ENCODE data around the gene SNAPC5.
A peak's percentile ranks its signal among the peaks of the same experiment; 100 is the strongest.
"Not testable (repeated sequence)": the region's sequence is repeated elsewhere in the genome, so short reads cannot be mapped to it uniquely, and the experiment has no call there.

SNAPC5 gene, protein sequence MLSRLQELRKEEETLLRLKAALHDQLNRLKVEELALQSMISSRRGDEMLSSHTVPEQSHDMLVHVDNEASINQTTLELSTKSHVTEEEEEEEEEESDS

DNA sequence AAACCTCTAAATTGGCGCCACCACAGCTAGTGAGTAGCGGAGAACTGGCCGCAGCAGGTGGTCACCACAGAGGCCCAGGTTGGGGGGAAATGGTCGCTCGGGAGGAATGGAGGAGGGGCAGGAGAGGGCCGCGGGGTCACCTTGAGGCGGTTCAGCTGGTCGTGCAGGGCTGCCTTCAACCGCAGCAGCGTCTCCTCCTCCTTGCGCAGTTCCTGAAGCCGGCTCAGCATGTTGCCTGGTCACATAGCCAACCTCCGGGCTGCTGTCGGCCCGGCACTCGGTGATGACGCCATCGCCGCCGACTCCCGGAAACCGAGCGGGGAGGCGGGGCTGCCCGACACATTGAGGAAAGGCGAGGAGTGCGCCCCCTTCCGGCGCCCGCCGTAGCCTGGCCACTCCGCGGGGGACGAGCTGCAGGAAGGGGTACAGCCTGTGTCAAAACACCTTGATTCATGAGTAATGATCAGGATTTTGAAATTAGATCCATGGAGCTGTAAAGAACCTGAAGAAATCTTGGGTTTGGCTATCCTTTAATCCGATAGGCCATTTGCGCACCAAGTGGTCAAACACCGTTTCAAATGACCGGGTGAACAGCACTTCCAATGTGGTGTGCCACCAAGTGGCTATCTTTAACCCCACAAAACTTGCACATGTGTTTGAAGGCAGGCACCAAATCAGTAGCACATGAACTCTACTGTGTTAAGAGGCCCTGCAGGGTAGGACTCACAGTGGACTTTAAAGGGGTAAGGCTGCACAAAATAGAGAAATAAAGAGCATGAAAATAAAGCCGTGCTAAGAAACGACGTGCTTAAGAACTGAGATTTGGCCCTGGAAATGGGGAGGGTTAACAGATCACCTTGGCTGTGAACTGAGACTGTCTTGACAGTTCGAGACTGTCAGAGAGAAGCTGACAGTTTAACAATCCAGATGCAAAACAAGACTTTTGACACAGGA is at the start of gene SNAPC5:
Gene SNAPC5, minus strand, starts transcription at position 261 of the 954 bp plus-strand sequence. Its CDS starts 31 bp downstream, at position 230.
- DNase-seq: peak; percentile 99 to 100

DNA sequence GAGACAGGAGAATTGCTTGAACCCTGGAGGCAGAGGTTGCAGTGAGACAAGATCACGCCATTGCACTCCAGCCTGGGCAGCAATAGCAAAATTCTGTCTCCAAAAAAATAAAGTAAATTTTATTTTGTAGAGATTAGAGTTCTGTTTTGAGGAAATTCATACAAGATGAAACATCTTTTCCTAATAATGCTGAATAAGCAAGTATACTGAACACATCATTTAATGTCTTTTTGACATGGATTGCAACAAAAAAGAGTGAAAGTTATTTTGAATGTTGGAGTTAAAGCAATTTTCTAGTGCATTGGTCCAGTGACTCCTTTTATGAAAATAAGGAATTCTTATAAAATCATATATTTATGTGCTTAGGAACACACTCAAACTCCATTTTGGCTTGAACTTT is 47.7 kb upstream of the SNAPC5 start:
- DNase-seq: no peak

DNA sequence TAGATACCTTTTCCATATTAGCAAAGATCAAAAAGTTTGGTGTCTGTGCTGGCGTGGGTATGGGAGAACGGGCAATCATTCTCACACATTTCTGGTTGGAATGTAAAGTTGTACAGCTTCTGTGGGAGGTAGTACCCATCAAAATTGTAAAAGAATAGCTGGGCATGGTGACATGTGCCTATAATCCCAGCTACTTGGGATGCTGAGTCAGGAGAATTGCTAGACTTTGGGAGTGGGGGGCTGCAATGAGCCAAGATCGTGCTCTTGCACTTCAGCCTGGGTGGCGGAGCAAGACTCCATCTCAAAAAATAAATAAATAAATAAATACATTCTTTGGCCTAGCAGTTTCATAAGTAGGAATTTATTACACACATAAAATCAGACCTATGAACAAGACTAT is 45.3 kb upstream of the SNAPC5 start:
- DNase-seq: no peak

DNA sequence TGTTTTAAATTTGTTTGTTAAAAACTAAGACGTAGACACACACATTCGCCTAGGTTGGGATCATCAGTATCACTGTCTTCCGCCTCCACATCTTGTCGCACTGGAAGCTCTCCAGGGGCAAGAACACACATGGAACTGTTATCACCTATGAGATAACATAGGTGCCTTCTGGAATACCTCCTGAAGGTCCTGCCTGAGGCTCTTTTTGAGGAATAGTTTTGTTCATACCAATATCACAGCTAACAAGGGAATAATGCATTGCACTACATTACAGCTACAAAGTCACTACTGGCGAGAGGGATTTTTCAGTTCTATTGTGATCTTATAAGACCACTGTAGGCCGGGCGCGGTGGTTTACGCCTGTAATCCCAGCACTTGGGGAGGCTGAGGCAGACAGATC is 37.5 kb upstream of the SNAPC5 start:
- DNase-seq: no peak

DNA sequence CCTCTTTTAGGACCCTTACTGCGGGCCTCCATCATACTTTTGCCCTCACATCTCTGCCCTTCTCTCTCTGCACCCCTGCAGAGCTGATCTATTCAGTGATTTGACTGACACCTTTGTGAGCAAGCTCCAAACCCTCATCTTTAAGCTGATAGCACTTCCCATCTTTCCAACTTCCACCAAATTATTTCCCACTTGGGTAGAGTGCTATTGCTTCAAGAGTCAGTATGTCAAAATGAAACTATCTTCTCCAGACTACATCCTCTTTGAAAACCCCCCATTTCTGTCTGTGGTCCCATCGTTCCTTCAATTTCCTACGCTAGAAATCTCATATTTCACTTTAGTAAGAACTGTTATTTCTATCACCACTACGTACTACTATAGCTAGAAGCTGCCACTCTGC is 27.3 kb upstream of the SNAPC5 start:
- DNase-seq: no peak

DNA sequence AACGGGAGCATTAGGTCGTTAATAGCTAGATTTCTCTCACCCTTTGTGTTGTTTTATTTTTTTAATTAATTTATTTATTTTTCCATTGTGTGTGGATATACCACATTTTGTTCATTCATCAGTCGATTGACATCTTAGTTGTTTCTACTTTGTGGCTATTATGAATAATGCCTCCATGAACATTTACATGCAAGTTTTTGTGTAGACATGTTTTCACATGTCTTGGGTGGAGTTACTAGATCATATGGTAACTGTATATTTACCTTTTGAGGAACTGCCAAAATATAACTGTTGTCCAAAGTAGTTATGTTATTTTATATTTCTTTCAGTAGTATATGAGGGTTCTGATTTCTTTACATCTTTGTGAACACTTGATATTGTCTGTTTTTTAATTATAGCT is 26.4 kb upstream of the SNAPC5 start:
- no peak for DNase-seq

DNA sequence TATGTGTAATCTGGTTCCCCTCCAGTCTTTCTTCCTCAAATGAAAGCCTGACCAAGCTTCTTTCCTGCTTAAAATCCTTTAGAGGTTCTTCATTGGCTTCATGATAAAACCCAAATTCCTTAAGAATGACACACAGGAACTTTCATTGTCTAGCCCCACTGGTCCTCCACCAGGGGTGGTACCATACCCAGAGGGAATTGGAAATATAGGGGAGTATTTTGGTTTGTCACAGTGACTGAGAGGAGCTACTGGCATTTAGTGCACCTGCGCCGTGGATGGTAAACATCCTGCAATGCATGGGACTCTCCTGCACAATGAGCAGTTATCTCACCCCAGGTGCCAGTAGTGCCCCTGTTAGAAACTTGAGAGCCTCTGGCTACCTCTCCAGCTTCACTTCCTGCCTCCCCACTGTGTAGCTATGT is 18.4 kb upstream of the SNAPC5 start:
- no peak for DNase-seq

DNA sequence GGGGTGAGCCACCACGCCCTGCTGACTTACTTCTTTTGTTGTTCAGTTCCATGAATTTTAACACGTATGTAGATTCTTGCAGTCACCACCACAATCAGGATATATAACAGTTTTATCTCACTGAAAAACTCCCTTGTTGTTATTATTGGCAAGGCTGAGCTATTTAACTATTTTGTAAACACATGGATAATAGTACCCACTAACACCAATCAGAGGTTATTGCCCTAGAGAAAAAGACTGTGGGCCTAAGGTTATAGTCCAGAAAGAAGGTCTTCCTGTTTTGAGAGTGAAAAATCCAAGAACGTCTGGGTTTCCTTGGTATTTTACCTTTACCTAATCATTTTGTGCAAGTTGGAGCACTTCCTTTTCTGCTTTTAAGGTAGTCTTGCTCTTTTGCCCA is 17.0 kb upstream of the SNAPC5 start:
- DNase-seq: no peak

DNA sequence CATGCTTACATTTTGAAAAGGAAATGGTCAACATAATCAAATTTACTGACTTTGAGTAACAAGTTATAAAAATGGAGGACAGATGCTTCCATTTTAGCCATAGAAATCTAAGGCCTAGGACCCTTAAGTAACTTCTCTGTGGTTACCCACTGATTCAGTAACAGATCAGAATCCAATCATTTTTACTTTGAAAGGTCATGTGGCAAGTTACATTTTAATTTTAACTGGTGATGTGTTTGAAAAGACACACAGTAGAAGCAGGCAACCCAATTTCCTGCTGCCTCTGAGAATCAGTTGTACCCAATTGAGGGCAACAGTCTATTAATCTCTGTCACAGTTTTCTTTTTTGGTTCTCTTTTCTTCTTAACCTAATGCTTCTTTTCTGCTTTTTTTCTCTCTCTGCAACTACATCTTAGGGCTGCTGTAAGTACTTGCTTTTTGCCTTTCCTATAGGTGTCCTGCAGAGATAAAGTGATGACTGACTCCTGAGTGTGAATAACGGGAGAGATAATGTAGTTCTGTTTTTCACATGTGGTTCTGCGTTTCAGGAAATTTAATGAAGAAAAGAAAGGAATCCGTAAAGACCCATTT is 10.8 kb upstream of the SNAPC5 start:
- no peak for DNase-seq

DNA sequence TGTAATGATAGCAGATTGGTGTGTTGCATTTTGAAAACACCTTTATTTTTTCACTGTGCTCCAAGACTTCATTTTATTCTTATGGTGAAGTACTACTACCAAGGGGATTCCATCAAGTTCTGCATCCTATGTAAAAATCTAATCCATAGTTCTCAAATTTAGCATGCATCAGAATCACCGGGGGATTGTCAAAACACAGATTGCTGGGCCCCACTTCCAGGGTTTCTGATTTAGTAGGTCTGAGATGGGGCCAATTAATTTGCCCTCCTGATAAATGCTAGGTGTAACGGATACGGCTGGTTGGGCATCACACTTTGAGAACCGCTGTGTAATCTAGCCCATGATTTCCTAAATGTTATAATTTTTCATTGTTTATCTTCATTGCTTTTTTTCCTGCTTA is 8.3 kb upstream of the SNAPC5 start:
- no peak for DNase-seq

DNA sequence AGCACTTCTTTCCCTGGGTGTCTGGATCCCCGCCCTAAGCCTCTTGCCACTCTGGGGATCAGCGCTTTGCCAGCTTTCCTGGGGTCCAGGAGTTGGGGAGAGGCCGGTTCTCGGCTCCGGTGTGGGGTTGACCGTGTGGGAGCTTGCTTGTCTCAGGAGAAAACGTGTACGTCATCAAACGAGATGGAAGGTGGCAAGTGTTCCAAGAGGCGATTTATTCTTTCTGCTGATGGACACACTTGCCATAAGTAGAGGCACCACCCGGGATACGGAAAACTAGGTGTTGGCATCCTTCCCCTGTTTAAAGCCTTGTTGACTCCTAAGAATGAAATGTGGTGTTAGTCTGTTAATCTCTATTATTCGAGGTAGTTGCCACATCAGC is 7.9 kb upstream of the SNAPC5 start:
- no peak for DNase-seq

DNA sequence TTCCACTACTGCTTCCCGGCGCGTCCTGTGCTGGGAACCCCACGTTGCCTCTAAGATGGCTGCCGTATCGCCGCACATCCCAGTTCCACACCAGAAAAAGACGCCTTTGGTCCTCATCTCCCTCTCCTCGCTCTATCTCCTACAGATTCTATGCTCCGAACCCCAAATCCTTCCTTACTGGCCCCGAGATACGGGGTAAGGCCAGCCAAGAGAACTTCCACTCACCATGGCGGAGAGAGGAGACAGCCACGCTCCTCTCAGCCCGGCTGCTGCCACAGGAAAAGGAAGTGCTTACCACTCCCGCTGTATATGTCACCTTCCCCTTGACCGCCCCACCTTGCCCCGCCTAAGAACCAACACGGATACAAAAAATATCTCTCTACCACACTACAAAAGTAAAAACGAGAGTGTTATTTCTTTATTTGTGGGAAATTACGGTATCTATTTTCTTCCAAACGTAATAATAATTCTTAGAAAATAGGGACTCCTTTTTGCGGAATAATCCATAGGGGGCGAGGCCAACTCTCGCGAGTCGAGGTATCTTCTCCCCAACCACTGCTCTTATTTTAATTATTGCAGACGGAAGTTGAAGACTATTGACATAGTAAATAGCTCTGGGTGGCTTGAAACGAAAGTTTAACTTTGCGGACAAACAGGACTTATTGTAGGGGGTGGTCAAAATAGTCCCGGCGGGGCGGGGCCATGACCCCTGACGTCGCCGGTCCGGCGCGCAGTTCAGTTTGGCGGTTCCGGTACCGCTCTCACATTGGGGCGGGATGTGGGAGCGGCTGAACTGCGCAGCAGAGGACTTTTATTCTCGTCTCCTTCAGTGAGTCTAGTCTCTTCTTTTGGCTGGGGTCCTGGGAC is 7.2 kb upstream of the SNAPC5 start, which contains the start of the genes RPL4 and ZWILCH:
Gene RPL4, minus strand, starts transcription at position 293 of the 867 bp plus-strand sequence. Its CDS starts 65 bp downstream, at position 228.
Gene ZWILCH, plus strand, starts transcription at position 764 of the 867 bp plus-strand sequence. Its CDS starts 13 bp downstream, at position 777.
- DNase-seq: peak; percentile 86

DNA sequence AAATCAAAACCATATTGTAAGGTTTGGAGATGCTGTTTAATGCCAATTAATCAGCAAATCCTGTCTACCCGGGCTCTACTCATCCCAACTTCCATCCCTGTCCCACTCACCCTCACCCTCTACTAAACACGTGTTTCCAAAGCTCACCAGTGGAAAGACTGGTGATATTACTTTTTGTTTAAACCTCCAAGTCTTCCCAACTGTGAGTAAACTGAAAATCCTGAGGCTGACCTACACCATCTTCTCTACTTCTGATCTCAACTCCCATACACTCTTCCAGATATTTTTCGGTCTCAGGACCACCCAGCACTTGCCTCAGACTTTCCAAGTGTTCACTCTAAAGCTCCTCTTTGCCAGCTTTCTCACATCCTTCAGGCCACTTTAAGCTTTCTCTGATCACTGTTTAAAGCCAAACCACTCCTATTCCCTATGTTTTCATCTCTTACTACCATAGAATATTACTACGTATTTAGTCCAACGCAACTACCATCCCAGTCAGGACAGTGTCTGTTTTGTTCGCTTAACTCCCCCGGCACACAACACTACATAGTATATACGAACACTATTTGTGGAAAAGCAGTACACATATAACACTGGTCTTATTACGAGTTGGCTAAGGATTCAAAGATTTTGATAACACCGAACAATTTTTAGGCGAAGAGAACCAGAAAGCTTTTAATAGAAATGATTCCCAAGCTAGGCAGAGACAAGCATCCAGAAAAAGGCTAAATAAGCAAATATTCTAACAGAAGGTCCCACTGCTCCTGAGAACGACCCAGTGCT is 6.4 kb upstream of the SNAPC5 start:
- DNase-seq: no peak

DNA sequence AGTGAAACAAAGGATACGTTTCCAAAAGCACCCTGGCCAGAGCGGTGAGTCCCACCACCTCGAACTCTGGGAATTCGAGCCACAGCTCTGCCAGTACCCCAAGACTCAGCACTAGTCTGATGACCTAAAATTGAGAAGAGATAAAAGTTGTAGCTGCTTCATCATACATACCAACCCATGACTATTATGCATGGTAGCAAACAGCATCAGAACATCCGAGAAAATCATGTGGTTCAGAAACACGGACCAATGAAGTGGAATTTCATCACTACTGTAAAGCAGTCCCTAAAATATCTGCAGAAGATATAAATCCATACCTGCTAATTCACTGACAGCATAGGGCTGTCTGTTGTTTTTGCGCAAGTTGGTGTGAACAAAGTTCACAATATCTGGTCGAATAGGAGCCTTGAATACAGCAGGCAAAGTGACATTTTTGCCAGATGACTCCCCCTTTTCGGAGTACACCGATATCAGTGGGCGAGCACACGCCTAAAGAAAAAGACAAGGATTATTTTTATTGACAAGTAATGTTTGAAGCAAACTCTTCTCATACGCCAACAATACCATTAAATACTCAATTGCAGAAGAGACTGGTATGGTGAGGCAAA is 5.6 kb upstream of the SNAPC5 start:
- DNase-seq: not testable (repeated sequence)

DNA sequence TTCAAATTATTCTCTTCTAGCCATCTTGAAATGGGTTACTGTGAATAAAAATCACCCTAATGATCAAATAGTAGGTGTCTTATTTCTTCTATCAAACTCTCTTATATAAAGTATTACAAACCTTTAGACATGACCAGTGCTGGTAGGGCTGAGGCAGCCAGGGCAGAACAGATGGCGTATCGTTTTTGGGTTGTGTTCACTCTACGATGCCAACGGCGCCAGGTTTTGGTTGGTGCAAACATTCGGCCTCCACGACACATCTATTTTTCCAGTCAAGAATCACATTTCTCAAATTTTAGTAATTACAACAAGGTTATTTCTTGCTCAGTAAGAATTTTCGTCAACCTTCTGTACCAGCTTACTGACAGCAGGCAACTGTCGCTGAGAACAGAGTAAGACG is 4.9 kb upstream of the SNAPC5 start:
- no peak for DNase-seq

DNA sequence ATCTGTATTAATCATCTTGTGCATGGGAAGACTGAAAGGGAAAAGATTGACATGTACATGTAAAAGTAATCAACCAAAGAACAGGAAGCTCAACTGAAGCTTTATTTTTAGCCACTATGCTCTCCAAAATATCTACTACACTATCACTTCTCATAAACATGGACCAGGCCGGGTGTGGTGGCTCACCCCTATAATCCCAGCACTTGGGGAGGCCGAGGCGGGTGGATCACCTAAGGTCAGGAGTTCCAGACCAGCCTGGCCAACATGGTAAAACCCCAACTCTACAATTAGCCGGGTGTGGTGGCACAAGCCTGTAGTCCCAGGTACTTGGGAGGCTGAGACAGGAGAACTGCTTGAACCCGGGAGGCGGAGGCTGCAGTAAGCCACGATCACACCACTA is 2.8 kb upstream of the SNAPC5 start:
- not testable (repeated sequence) for DNase-seq

DNA sequence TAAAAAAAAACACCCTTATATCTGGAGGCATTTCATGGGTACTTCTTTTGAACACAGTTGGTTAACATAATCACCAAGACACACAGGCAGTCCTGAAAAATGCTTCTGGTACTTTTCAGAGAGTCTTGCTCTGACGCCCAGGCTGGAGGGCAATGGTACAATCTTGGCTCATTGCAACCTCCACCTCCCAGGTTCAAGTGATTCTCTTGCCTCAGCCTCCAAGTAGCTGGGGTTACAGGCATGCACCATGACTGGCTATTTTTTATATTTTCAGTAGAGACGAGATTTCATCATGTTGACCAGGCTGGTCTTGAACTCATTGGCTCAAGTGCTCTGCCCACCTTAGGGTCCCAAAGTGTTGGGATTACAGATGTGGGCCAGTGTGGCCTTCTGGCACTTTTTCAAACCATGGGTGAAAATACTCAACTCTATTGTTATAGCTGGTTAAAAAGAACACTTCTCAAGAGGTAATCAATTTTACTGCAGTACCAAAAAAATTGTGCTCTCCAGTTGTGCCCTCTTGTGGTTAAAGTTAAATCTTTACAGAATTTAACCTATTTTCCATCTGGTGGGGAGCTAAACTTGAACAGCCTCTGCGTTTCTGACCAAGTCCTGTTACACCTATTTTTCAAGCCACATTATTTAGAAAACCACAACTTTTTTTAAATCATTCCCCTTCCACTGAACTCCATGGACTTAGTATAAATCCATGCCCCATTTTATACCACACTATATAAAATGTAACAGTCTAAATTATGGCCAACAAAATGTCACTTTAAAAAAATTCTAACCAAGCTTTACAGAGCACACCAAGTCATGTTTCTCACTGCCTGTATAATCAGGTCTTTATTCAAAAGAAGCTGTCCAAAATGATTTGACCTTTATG is 1.2 kb upstream of the SNAPC5 start:
- peak; percentile 37 to 40 for DNase-seq

DNA sequence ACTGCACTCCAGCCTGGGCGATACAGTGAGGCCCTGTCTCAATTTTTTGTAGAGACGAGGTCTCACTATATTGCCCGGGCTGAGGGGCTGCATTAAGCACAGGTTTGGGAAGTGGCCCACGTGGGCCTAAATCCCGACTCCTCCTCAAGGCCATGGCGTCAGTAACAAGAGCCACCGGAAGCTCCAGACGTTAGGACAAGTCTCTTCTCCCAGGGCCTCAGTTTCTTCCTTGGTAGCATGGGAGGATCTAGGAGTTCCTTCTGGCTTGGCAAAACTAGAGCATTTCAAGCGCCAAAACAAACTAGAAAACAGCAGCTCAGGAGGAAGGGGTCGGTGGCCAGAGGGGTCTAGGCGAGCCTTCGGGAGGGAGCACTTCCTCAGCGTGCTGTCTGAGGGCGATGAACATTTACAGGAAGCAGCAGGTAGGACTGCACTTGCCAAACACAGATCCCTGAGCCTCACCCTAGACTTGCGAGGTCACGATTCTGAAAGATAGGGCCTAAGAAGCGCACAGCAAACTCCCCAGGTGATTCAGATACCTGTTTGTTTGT is 536 bp downstream of the SNAPC5 start:
- no peak for DNase-seq

DNA sequence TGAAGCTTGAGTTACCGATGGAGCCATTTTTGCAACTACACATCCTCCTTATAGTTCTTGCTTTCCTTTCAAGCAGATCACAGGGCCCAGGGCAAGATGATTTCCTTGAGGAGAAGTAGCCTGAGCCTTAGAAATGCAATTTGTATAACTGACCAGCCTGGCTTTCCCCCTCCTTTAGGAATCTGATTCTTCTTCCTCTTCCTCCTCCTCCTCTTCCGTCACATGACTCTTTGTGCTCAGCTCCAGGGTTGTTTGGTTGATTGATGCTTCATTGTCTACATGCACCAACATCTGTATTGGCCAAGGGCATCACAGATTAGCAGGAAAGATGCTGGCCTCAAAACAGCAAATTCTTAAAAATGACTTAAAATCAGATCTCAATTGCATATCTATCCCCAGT is 3.3 kb downstream of the SNAPC5 start:
- DNase-seq: peak in 1 of 2 experiments; percentile 11

DNA sequence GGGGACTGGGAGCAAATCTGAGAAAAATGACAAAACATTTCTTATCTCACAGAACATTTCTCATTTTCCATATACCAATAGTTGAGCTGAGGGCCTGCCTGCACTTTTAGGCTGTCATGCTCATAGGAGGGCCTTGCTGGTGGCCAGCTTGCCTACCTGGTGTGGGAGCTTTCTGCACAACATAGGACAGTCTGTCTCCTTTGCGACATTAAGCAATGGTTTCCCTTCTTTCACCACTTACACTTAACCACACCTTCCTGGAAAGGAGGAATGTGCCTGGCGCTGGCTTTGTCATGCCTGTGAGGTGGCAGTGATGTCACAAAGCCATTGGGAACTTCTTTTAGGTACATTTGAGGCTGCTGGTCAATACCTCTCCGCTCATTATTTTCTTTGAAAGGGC is 5.7 kb downstream of the SNAPC5 start:
- peak in 1 of 2 experiments; percentile 15 for DNase-seq

All from activated T-cell treated with anti-CD3 and anti-CD28 coated beads, Interleukin-2, amount 50 U/mL, for 48 hours (primary cell).